ENCODE measurements around the gene LTBP2.

DNA sequence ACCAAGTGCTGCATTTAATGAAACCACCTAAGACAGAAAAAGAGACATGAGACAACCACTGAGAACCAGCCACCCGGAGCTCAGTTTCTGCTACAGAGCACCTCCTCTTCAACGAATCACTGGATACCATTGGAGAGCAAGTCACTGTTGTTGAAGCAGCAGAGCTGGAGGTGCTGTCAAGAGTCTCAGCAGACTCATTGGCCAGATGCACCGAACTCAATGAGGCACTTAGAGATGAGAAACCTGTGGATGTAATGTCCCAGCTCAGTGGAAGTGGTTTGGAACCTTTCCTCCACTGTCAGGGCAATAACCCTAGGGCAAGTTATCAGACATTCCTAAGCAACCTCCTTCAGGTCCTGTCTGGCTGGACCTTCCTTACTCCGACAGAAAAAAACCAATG is 132.0 kb downstream of the LTBP2 start:
- TF ChIP-seq CTCF (IDR thresholded peaks at IDR 0.05) (no peak), POLR2A (IDR thresholded peaks at IDR 0.05) (no peak)
